HG03442 (cell line): ENCODE results near the gene OXLD1.
A peak's percentile ranks its signal among the peaks of the same experiment; 100 is the strongest.

ENCODE experiments used
- ATAC-seq: cut with Tn5 transposase; IDR thresholded peaks from one replicate; pipeline ENCODE4 v1.9.1; 2021; ENCODE audit warnings: mild to moderate bottlenecking, moderate library complexity; ENCODE audit not compliant: unreplicated experiment

The OXLD1 gene

DNA sequence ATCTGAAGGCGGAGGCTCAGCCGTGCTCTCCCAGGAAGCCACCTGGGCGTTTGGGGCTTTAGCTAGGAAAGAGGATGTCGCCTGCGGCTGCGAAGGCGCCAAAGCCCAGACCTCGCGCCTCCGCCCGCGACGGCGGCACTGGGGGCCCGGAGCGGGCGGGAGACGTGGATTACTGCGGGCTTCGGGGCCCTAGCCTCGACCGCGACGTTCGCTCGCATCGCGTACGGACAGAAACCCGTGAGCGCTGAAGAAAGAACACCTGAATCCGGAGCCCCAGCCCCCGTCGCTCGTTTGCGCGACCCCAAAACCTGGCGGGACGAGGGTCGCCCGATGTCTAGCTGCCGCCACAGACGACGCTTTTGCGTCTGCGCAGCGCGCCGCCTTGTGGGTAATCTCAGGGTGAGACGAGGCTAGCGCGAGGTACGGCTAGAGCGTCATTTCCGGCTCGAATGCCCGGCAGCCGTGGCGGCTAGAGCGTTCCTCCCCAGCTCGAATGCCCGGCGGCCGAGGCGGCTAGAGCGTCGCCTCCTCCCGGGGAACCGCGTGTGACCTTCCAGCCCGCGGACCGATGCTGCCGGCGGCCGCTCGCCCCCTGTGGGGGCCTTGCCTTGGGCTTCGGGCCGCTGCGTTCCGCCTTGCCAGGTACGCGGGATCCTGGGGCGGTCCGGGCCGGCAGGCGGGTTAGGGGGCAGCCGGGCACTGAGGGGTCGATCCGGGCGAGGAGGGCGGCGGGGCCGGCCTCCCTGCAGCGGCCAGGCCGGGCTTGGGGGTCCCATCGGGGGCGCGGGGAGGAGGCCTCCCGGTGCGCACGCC, 36.7 kb upstream of the OXLD1 start, which contains the start of gene MRPL12:
Gene MRPL12, plus strand, starts transcription at position 434 of the 813 bp plus-strand sequence. Its CDS starts 135 bp downstream, at position 569.
- peak; percentile 81 for ATAC-seq

DNA sequence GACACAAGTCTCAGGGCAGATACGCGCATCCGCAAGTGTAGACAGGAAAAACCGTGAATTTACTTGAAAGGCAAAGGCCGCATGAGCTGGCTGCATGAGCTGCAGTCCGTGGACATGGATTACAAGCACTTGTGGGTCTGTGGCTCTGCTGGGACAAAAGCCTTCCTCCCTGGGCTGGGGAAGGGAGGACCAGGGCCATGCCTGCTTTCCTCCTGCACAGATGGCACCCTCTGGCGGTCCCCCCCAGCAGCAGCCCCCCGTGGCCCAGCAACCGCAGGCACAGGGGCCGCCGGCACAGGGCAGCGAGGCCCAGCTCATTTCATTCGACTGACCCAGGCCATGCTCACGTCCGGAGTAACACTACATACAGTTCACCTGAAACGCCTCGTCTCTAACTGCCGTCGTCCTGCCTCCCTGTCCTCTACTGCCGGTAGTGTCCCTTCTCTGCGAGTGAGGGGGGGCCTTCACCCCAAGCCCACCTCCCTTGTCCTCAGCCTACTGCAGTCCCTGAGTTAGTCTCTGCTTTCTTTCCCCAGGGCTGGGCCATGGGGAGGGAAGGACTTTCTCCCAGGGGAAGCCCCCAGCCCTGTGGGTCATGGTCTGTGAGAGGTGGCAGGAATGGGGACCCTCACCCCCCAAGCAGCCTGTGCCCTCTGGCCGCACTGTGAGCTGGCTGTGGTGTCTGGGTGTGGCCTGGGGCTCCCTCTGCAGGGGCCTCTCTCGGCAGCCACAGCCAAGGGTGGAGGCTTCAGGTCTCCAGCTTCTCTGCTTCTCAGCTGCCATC, 35.1 kb upstream of the OXLD1 start:
- no peak for ATAC-seq

DNA sequence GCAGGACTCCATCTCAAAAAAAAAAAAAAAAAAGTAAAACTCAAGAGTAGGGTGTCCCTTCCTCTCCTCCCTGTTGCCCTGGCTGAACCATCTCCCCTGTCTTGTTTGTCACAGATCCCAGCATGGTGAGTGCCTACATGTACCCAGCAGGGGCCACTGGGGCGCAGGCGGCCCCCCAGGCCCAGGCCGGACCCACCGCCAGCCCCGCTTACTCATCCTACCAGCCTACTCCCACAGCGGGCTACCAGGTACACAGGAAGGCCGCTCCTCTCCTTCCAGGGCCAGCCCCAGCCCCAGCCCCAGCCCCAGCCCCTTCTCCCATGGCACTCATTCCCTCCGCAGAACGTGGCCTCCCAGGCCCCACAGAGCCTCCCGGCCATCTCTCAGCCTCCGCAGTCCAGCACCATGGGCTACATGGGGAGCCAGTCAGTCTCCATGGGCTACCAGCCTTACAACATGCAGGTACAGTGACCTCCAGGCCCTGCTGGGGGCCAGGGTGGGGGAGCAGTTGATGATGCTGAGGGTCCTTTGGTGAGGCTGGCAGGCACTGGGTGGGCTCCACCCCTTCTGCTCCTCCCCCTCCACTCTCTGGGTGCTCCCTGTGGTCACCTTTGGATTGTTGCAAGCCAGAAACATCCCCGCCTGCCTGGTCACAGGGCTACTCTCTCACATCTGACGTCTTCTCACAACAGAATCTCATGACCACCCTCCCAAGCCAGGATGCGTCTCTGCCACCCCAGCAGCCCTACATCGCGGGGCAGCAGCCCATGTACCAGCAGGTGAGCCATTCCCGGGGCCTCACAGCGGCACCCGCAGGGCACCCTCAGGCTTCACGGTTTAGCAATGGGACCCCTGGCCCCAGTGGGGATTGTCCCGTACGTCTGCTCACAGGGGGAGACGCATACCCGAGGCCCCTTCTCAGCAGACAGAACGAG, 34.2 kb upstream of the OXLD1 start:
- no peak for ATAC-seq

DNA sequence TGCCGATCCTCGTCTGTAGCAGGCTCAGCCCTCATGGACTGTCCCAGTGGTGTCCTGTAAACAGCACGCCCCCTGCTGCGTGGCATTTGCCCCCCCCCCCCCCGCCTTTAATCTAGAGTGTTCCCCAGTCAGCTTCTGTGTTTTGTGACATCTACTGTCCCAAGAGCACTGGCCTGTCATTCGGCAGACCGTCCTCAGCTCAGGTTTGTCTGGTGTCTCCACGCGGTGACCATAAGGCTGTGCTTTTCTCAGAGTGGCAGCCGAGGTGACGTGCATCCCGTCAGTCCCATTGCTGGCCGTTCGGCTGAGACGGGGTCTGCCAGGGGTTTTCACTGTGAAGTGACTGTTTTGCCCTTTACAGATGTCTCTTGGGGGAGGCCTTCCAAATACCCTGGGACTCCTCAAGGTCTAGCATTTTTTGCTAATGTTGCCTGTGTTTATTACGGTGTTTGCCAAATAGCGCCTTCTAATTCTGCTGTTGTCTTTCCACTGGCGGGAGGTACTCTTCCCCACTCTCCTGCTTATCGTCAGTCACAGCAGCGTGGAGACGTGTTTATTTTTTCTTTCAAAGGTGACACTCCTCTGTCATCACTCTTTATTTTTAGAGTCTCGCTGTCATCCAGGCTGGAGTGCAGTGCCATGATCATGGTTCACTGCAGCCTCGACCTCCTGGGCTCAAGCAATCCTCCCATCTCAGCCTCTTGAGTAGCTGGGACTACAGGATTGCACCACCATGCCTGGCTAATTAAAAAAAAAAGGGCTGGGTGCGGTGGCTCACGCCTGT, 31.0 kb upstream of the OXLD1 start:
- ATAC-seq, result no peak

DNA sequence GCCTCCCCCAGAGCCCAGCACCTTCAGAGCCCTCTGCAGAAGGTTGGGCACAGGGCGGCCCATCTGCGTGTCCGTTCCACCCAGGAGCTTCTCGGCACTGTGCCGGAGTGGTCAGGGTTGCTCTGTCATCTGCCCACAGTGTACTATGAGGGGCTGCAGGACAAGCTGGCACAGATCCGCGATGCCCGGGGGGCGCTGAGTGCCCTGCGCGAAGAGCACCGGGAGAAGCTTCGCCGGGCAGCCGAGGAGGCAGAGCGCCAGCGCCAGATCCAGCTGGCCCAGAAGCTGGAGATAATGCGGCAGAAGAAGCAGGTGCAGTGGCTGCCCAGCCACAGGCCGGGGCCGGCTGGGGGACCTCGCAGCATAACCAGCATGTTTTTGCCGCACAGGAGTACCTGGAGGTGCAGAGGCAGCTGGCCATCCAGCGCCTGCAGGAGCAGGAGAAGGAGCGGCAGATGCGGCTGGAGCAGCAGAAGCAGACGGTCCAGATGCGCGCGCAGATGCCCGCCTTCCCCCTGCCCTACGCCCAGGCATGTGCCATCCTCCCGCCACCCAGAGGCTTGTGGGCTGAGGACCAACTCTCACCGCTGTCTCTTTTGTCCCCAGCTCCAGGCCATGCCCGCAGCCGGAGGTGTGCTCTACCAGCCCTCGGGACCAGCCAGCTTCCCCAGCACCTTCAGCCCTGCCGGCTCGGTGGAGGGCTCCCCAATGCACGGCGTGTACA, 30.0 kb upstream of the OXLD1 start:
- ATAC-seq, result no peak

DNA sequence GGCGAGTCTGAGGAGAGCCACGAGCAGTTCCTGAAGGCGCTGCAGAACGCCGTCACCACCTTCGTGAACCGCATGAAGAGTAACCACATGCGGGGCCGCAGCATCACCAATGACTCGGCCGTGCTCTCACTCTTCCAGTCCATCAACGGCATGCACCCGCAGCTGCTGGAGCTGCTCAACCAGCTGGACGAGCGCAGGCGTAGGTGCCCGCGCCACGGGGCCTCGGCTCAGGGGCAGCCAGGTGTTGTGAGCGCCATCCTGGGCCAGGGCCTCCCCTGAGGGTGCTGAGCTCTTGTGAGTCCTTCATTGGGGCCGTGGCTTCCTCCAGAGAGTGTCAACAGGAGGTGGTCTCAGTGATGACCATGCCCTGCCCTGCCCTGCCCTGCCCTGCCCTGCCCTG, 29.4 kb upstream of the OXLD1 start:
- ATAC-seq, result no peak

DNA sequence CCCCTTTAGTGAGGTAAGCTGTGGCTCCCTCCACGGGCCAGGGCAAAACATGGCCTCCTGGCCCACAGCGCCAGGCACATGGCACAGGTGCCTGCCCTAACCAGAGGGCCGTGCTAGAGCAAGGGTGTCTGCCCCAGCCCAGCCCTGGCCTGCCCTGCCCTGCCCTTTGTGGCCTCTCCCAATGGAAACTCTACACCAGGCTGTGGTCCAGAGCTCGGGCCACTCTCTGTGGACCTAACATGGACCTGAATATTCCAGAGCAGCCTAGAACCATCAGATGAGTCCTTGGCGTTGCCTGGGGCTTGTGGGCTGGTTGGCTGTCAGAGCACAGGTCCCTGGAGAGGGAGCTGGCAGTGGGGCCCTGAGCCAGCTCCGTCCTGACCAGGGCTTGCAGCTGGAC, 28.8 kb upstream of the OXLD1 start:
- ATAC-seq, result no peak

DNA sequence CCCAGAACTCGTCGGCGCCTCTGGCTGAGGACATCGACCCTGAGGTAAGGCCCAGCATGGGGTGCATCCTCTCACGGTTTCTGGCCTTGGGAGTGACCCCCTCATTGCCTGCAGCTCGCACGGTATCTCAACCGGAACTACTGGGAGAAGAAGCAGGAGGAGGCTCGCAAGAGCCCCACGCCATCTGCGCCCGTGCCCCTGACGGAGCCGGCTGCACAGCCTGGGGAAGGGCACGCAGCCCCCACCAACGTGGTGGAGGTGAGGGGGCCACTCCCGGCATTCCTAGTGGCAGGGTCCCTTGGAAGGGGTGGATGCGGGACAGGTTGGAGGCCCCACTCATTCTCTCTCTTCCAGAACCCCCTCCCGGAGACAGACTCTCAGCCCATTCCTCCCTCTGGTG, 28.4 kb upstream of the OXLD1 start:
- ATAC-seq, result no peak

DNA sequence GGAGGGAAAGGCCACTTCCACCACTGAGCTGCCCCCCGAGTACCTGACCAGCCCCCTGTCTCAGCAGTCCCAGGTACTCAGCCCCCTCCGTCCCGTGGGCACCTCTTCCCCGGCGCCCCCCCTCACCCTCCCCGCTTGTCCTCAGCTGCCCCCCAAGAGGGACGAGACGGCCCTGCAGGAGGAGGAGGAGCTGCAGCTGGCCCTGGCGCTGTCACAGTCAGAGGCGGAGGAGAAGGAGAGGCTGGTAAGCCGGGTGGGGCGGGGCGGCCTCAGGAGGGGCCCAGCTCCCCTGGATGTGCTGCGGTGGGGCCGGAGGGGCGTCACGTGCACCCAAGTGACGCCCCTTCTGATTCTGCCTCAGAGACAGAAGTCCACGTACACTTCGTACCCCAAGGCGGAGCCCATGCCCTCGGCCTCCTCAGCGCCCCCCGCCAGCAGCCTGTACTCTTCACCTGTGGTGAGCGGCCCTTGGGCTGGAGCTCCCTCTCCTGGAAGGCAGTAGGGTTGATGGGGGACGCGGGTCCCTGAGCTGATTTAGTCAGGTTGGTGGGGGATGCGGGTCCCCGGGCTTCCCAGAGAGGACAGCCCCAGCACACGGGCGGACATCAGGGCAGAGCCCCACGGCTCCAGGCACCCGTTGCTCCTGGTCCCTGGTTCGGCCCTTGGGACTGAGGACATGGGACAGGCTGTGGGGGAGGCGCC, 27.3 kb upstream of the OXLD1 start:
- no peak for ATAC-seq

DNA sequence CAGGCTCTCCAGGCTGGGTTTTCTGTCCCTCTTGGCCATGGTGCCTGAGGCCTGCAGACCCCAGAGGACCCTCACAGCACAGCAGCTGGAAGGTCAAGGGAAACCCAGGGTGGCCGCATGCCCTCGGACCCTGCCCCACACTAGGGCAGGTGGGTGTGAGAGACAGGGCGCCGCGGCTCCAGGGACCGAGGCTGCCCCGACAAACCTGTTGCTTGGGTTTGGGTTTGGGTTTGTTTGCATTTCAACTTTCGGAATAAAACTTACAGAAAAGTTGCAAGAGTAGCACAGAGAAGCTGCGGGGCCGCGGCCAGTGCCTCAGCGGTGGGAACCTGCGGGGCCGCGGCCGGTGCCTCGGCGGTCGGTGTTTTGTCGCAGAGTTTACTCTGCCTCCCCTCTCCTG, 25.2 kb upstream of the OXLD1 start:
- no peak for ATAC-seq

DNA sequence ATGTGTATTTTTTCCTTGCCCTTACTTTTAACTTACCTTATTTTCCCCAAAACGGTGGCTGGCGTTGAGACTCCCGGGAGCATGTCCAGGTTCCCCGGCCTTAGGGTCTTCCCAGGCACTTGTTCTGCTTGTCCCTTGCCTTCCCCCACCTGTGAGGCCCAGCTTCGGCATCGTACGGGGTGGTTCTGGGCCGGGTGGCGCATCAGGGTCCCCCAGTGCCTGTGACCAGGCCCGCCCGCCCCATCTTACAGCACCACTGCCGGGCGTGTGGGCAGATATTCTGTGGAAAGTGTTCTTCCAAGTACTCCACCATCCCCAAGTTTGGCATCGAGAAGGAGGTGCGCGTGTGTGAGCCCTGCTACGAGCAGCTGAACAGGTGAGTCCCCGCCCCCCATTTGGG, 24.8 kb upstream of the OXLD1 start:
- no peak for ATAC-seq

DNA sequence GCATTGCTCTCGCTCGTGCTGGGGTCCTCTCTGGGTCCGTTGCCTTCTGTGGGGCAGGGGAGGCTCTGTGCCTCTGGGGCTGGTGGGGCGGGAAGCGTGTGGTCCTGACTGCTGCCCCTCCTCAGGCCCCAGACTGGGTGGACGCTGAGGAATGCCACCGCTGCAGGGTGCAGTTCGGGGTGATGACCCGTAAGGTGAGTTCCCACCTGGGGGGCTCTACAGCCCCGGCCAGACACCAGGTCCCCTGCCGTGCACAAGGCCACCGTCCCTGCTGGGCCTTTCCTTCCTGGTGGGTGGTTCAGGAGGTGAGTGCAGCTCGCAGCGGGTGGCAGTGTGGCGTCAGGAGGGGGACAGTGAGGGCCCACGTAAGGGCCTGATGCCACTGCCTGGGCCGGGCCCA, 24.1 kb upstream of the OXLD1 start:
- ATAC-seq, result no peak

DNA sequence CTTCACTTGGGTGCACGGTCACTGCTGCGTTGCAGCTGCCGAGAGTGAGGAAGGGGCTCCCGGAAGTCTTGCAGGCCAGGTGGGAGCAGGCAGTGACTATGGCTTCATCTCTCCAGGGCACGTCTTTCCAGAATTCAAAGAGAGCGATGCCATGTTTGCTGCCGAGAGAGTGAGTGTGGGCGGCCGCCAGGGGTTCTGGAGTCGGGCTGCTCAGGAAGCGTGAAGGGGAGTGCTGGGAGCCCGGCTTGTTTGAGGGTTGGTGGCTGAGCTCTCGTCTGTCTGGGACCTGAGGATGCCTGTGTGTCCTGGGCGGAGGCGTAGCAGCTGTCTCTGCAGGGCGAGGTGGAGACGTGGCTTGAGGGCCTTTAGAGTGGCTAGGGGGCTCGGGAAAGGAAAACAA, 23.7 kb upstream of the OXLD1 start:
- no peak for ATAC-seq

DNA sequence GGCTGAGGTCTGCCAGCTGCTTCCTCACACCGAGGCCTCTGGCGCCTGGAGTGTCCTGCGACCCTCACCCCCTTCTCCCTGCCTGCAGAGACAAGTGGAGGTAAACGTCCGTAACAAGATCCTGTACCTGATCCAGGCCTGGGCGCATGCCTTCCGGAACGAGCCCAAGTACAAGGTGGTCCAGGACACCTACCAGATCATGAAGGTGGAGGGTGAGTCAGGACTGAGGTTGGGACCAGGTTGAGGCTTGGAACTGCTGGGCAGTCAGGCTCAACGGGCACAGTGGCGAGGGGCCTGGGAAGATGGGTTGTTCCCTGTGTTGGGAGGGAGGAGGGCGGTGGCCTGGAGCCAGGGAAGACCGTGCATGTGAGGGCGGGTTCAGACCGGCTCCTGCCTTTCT, 22.2 kb upstream of the OXLD1 start:
- no peak for ATAC-seq

DNA sequence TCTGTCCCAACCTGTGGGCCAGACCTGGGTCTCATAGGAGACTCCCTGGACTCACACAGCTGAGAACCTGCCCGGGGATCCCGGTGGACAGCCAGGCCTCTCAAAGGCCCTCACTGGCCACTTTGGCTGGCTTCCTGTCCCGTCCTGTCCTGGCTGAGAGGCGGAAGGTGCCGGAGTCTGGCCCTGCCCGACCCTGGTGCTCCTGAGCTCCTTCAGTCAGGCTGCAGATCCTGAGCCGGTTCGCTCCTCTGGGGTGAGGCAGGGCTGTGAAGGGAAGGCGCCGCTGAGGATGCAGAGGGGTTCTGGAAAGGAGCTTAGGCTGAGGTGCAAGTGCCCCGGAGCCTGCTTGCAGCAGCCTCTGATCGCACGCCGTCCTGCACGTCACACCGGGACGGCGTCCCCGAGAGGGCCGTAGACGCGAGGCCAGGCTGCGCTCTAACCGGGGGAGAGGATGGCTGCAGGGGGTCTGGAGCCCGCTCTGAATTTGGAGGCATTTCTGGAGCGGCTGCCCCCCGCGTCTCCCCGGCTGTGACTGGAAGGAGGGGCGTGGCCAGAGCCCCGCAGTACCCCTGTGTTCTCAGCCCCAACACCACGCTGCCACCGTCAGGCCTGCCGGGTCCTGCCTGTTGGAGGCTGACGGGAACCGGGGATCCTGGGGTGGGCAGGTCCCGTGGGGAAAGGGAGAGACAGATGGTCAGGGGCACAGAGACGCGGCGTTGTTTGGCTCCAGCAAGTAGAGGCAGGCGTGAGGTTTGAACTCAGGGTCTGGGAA, 21.6 kb upstream of the OXLD1 start:
- no peak for ATAC-seq

DNA sequence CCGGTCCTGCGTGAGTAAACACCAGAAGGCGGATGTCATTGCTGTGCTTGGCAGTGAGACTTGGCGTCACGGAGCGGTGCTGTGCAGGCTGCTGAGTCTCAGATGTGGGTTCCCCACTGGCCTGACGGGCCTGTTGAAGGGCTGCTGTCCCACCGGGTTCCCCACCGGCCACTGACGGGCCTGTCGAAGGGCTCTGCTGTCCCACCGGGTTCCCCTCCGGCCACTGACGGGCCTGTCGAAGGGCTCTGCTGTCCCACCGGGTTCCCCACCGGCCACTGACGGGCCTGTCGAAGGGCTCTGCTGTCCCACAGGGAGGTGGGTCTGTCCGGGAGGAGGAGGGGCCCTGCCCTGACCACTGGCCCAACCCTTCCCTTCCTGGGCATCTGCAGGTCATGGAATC, 20.2 kb upstream of the OXLD1 start:
- ATAC-seq, result no peak

DNA sequence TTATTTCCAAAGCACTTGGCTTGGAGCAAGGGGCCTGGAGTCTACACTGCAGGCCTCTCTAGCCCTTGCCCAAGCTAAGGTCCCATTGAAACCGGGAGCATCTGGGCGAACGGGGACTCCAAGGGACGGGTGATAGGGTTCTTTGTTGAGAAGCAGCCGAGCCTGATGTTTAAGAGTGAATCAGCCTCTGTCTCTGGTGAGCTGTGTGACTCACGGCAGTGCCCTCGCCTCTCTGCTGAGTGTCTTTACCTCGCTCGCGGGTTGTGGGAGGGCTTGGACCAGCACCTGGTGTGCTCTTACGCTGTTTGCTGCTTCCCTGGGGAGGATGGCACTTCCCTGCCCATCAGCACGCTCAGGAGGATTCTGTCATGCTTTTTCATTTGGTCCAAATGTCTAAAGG, 18.7 kb upstream of the OXLD1 start:
- ATAC-seq, result no peak

DNA sequence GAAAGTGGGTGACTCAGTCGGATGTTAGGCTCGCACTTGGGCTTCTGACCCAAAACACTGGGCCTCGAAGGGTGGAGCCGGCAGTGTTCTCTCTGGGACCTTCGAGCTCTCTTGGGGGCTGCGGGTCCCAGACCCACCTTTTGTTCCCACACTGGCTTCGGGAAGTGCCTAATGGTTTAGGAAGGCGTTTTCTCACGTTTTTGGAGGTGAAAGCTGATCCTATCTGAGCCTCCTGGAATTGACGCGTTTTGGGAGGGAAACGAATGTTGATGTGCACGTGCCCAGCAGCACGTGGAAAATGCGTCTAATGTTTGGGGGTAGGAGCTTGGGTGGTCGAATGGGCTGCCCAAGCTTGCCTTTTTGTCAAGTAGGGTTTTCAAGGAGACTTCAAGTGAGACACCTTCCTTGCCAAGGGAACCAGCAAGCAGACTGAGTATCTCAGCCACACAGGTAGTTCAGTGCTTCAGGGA, 18.1 kb upstream of the OXLD1 start:
- ATAC-seq, result no peak
